ENCODE results near the gene MPZL1.

MPZL1 gene

GRCh38 chr1:167721617-167722151 is at the start of gene MPZL1:
Gene MPZL1, plus strand, starts transcription at chr1:167721982. Its CDS starts 170 bp downstream, at chr1:167722152.
- peak; percentile 98 for DNase-seq

DNA sequence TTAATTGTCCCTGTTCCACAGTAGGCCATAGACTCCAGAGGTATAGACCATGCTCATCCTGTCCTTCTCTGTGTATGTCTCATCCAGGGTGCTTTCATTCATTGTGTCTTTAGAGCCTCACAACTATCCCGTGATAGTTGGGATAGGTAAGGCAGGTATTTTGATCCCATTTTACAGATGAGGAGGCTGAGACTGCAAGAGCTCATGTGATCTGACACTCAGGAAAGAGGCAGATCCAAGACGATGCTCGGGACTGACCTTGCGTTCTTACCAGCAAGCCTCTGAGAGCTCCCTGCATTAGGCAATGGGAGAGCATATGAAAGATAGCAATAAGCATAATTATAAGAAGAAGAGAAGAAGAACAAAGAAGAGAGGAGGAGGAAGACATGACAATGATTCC is 49.0 kb upstream of the MPZL1 start:
- no peak for DNase-seq

GRCh38 chr1:167673265-167673664 is 48.5 kb upstream of the MPZL1 start:
- no peak for DNase-seq

GRCh38 chr1:167674156-167674555 is 47.6 kb upstream of the MPZL1 start:
- no peak for DNase-seq

- DNase-seq: no peak
Measured at GRCh38 chr1:167675440-167675839, 46.3 kb upstream of the MPZL1 start.

DNA sequence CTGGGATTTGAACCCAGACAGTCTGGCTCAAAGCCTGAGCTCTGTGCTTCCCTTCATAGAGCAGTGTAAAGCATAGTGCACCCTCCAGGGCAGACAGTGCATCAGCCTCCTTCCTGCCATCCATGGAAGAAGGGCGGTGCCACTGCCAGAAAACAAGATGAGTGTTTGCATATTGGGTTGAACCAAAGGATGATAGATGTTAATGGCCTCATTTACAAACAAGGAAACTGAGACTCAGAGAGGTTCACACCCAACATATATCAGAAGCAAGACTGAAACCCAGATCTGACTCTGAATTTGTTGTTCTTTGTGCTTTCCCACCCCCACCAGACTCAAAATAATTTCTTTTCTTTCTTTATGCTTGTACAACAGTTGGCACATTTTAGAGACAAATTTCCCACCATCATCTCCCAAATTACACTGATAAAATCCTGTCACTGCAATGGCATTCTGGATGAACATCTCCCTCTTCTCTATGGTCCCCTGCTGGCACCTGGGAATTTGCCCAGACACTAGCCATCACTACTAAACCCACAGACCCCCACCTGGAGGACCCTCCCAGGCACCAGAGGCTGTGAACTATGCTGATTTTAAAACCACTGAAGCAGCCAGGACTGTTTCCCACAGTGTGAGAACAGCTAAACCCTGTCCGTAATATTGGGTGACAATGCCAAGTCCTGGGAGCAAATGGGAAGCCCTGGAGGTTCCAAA is 45.4 kb upstream of the MPZL1 start:
- no peak for DNase-seq

- no peak for DNase-seq
Measured at GRCh38 chr1:167676916-167677848, 44.6 kb upstream of the MPZL1 start.

DNA sequence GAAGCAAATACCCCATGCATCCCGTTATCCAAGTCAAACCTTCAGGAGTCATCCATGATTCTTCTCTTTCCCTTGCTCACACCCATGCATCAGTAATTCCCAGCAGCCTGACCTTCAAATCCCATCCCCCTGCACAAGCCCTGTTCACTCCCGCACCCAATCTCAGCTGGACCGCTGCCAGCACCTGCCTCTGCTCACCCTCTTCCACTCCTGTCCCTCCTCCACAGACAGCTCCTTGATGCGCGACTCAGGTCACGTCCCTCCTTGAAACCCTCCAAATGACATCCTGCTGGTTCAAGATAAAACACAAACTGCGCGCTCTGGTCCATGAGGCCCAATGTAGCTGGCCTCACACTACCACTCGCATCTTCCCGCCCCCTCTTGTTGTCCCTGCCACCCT is 43.4 kb upstream of the MPZL1 start:
- DNase-seq: no peak

DNA sequence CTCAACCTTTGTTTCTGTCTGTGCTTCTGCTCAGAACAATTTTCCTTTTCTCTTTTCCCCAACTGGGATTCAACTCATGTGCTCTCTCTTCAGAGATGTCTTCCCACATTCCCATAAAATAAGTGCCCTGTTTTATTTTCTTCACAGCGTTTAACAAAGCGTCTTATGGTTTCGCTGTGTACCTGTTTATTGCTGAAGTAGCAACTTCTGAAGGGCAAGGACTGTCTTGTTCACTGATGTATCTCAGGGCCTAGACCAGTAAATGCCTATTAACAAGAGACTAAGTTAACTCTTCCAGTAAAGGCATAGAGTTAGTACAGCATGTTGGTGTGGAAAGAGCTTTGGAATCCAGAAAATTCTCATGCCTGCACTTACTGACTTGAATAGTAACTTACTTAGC is 42.9 kb upstream of the MPZL1 start:
- no peak for DNase-seq

DNA sequence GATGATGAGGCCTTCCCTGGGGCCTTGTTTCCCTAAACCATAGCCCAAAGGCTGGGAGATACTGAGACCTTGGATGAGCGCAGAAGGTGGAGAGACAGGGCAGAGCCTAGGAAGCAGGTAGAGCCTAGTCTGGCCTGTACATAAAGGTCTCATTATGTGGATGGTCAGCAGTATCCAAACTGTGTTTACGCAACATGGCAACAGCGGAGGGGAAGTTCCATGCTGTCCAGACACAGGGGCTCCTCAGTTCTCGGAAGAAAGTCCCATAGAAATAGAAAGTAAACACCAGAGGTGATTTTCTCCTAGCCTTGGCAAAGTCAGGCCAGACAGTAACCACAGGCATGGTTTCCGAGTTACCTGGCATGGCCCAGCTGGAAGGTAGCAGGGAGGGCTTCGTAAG is 42.1 kb upstream of the MPZL1 start:
- no peak for DNase-seq

DNA sequence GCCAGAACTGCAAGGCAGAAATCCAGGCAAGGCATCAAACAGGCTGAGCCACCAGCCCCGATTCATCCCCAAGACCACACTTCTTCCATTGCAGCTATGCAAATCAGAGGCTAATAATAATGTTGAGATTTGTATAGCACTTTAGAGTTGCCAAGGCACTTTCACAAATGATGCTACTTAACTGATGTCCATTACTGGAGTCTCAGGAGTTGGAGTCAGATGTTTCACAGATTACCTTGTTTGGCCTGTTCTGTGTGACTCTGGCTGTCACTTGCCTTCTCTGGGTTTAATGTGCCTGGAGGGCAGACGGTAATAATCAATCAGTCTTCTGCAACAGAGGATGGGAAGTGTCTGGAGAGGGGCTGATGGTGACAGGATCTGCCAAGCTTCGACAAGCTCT is 40.8 kb upstream of the MPZL1 start:
- no peak for DNase-seq

DNA sequence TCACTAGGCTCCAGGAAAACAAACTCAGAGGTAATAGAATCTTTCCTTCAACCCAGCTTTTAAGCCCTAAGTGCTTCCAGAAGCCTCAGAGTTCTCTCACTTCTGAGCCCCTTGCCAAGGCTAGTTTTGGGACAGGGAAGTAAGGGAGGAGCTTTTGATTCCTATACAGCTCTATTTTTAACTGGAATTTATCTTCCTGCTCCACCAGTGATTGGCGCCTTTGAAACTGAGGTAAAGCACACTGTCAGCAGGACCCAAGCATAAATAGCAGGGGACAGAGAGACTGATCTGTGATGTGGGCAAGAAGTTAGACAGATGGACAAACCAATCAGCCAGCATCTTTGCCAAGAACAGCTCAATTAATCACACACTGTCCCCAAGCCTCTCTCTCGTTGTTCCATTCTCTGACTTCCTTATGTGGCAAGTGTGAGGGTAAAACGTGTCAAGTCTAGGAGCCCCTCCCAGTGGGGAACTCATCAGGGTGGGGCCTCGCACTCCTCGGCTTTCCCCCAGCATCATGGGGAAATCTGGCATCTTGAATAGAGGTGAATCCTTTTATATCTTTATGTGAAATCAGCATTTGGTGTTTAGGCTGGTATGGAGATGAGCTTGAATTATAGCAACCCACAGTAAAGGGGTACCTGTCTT is 40.2 kb upstream of the MPZL1 start:
- DNase-seq: no peak

GRCh38 chr1:167683226-167683625 is 38.6 kb upstream of the MPZL1 start:
- no peak for DNase-seq

DNA sequence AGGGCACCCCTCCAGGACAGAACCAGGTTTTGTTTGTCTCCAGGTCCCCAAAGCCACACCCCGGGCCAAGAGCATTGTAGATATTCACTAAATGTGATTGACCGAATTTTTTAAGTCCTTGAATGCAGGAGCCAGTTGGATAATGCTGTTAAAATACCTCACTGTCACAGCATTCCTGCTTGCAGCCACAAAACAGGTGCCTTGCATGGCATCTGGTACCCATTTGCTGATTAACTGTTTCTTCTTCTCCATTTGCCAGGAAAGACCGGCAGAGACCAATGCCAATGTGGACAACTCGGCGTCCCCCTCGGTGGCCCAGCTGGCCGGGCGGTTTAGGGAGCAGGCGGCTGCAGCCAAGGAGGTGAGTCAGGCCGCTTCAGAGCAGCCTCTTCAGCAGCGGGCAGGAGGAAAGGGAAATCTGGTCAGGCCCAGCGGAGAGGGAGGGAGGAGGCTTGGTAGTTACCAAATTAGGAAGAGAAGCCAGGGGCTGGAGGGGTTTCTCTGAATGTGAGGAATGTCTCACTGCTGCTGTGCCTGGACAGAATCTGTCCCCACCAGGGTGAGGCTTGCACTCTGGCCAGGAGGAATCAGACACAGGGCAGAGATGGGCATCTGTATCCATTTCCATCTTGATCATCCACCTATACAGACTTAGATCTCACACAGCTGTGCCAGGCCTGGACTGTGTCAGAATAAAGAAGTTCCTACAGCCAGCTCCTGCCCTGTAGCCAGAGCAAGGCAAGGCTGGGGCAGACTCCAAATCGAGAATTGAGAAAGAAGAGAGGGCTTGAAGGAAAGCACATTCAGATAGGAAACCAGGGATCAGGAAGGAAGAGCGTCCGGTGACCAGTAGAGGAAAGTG is 37.9 kb upstream of the MPZL1 start:
- DNase-seq: no peak

DNA sequence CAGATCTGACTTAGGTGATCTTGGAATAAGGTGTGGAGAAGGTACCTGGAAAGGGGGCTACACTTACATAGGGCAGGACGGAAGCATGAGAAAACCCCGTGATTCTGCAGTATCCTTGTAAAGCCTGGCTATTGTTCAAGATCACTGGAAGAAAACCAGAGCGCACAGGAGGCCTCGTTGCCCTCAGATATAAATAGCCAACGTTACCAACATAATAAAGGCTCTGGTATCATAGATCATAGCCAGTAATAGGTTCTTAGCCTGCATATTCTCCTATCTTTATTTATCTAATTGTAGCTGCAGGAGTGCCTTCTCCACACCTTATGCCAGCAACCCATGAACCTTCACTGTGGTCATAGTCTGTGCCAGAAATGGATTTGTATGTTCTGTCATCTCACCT is 35.9 kb upstream of the MPZL1 start:
- DNase-seq: no peak

GRCh38 chr1:167687919-167688519 is 33.8 kb upstream of the MPZL1 start:
- peak; percentile 93 for DNase-seq

DNA sequence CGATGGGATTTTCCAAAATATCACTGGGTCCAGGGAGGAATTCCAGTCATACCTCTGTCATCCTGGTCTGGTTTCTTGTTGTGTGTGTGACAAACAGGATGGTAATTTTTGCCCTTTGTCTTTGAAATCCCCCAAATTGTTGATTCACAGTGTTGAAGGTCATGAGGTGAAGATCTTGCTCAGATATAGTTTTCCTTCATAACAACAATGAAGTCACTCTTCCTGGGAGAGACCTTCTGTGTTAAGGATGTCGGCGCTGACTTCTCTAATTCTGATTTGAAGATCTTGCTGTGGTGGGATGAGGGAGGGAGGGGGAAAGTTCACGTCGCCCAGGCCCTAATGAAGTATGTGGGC is 32.2 kb upstream of the MPZL1 start:
- no peak for DNase-seq

DNA sequence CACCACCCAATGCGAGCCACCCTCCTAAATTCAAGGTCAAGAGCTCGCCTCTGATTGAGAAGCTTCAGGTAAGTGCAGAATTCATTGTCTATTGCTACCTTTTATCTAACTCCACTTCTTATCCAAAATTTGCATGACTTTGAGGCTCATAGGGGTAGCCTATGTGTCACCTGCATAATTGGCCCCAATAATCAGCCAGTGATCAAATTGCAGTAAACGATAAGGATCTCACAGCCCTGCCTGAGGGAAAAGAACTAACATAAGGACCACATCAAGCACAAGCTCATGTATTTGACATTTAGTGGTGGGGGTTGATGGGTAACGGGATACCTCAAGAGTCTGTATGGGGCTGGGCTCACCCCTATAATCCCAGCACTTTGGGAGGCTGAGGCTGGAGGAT is 31.7 kb upstream of the MPZL1 start:
- DNase-seq: no peak

DNA sequence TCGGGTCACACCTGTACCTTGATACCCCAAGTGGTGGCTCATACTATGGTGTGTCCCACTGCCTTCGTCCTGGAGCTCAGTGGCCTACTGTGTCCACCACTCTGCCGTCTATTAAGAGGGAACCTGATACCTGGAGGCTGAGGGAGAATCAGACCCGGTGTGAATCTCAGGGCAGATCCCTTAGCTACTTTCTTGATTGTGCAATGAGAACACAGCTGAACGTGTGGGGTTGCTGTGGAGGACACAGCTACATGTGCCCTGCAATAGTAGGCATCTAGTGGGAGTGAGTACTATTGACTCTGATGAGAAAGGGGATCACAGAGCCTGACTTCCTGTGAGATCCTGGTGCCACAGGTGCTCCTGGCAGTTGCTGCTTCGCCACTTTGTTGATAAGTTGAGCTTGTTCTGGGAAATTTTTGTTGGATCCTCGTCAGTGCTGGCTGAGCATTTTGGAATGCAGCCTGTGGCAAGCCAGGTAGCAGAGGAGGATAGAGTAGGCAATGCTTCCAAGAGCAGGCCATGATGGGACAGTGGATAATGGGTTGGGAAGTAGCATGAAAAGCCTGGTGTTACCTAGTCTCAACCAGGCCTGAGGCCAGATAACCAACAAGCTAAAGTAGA is 28.2 kb upstream of the MPZL1 start:
- no peak for DNase-seq

DNA sequence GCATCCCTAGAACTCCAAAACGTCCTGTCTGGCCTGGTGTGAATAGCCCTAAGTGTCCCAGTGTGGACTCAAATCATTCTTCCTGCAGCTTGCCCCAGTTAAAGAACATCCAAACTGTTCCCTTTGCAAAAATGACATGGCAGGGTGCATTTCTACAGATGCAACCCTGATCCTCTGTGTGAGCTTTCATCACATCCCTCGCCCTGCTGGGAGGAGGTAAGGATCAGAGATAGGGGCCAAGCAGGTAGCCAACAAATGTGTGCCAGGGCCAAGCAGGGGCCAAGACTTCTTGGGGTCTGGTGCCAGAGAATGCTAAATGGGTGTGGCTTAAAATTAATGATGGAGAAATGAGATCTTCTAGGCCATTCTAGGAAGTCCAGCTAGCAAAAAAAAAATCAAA is 27.1 kb upstream of the MPZL1 start:
- DNase-seq: no peak

- no peak for DNase-seq
Measured at GRCh38 chr1:167695147-167695546, 26.6 kb upstream of the MPZL1 start.

Data from stimulated activated CD8-positive, alpha-beta memory T cell treated with anti-CD3 and anti-CD28 coated beads, Interleukin-4, amount 100 ng/mL, for 48 hours (primary cell).